ENCODE measurements around the gene RAB3GAP1.
"Not testable (repeated sequence)": the region's sequence is repeated elsewhere in the genome, so short reads cannot be mapped to it uniquely, and the experiment has no call there.

Gene RAB3GAP1

DNA sequence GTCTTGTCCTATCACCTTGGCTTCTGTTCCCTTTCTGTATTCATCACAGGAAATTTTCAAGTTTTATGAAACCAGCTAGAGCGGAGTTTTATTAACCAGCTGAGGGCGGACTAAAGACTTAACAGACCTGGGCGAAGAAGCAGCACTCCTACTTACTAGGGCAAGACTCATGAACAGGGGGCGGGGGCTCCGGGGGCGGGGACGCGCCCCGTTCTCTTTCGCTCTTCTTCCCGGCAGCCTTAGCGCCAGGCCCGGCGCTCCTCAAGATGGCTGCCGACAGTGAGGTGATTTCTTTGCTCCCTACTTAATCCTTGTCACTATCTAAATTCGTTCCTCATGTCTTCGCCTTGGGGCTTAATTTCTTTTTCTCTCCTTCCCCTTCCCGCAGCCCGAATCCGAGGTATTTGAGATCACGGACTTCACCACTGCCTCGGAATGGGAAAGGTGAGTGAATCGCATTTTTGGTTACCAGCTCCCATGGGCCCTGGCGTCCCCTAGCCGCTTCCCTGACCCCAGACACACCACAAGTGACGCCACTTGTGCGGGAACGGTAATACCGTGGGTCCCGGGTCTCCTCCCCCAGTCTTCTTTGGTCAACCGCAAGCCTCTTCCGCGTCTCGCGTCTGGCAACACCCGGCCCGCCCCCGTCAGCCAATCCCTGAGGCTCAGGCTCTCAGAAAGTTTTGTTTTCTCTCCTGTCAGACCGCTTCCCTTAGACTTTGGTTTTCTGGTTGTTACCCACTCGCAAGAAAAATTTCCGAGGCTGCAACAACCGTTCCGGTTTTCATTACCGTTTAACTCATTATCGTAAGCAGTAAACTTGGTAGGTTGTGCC is at the start of gene RAB3GAP1:
RAB3GAP1 (plus strand) TSS at position 251 of the 835 bp plus-strand sequence; CDS start at position 267, 16 bp downstream.
- DNase-seq: peak; percentile 59

DNA sequence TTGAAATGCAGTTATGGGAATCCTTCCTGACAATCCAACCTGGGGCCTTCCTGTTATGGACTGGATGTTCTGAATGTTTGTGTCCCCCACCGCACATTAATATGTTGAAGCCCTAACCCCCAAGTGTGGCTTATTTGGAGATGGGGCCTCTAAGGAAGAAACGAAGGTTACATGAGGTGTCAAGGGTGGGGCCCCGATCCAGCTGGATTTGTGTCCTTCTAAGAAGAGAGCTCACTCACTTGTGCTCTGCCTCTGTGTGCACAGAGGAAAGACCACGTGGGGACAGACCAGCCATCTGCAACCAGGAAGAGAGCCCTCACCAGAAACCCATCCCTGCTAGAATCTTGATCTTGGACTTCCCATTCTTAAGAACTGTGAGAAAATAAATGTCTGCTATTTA is 49.3 kb upstream of the RAB3GAP1 start:
- DNase-seq: no peak

DNA sequence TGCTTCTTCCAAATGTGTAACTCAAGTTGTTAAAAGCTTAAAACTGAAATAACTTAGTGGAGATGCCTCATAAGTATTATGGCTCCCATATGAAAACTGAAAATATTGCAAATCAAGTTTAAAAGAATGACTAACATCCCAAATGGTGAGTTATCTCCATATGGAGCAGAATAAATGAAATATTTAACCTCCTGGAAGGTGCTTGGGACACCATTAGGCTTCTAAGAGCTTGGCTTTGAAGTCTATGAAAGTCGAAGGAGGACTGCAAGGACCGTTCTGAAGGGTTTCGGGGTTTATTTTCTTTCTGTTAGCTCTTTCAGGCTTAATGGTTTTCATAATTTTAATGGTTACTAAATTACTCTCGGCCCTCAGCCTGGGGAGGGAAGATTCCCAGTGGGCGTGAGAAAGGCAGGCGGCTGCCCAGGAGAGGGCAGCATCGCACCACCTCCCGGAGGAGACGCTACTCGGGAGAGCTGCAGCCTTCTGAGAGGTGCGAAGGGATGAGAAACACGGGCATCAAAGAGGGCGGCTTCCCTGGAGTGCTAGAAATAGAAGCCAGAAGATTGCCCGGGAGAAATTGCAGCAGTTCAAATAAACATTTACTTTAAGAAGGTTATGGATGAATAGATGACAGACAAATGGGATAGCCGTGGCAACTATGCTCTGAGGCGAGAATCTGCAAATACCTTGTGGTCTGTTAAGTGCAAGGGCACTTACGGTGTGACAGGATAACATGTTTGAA is 47.9 kb upstream of the RAB3GAP1 start:
- peak; percentile 2 for DNase-seq

DNA sequence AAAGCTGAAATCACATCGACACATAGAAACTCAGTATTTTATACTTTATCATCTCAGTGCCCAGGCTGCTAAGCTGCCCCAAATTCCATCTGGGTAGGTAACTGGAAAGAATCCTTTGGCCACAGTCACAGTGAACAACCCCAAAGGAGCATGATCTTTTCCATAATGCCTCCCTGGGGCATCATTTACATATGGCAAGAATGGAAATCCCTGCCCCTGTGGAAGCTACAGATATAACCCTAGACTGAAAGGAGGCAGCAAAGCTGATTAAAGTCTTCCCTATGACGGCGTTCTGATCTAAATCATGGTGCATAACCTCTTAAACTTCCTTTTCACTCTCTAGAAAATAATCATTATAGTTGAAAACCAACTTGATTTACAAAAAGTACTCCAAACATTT is 46.3 kb upstream of the RAB3GAP1 start:
- no peak for DNase-seq

DNA sequence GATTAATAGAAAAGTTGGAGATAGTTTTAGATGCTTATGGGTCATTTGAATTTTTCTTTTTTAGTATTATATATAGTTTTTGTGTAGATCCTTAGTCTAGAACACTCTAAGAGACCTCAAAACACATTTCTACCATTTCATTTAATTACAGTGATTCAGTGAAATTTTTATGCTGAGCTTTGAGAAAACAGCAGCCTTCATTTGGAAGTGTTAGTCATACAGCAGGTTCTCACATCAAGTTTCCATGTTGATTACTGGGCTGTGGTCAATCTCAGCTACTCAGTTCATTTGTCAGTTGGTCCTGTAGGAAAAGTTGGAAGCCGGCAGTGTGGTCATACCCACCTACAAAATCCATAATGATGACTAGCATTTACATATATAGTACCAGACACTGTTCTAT is 42.8 kb upstream of the RAB3GAP1 start:
- no peak for DNase-seq

DNA sequence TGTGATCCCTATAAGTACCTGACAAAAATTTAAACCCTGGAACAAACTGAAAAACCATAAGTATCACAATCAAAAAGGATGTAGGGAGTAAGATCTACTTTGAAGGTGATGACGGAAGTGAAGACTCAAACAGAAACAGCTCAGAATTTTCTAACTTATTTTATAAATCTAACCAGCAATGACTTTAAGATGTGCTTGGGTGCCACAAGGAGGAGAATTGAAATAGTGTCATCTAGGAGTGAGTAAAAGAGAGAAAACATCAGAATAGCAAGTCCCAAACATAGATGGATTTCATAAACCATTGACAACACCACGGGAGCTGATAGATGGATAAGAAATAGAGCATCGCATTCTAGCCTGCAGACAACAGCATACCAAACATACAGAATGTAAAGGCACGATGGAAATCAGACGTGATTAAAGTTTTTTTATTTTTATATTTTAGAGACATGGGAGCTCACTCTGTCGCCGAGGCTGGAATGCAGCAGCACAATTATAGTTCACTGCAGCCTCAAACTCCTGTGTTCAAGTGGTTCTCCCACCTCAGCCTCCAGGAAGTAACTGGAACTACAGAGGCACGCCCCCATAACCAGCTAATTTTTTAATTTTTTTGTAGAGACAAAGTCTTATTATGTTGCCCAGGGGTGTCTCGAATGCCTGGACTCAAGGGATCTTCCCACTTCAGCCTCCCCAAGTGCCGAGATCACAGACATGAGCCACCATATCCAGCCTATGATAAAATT is 41.7 kb upstream of the RAB3GAP1 start:
- DNase-seq: no peak

DNA sequence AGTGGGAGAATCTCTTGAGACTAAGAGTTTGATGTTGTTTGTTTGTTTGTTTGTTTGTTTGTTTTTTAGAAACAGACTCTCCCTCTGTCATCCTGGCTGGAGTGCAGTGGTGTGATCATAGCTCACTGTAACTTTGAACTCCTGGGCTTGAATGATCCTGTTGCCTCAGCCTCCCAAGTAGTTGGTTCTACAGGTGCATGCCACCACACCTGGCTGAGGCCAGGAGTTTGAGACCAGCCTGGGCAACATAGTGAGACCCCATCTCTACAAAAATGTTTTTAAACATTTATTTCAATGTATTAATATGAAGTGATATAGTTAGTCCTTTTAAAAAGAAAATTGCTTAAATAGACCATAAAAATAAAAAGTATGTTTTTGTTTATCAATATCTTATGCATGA is 40.5 kb upstream of the RAB3GAP1 start:
- DNase-seq: no peak

DNA sequence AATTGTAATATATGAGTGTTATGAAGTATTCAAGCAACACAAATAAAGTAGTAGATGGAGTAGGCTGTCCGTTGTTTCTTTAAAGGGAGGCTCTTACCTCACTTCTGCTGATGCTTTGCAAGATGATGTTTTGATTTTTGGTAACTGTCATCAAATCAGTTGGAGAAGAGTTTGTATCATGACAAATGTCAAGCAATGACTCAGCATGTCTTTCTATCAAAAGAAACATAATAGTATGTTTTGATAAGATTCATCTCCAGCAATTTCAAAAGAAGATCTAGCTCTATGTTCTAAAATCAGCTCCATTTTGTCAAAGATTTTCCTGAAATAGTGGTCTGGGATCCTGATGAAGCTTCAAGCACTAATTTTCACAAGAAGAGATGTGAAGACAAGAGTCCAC is 30.5 kb upstream of the RAB3GAP1 start:
- no peak for DNase-seq

DNA sequence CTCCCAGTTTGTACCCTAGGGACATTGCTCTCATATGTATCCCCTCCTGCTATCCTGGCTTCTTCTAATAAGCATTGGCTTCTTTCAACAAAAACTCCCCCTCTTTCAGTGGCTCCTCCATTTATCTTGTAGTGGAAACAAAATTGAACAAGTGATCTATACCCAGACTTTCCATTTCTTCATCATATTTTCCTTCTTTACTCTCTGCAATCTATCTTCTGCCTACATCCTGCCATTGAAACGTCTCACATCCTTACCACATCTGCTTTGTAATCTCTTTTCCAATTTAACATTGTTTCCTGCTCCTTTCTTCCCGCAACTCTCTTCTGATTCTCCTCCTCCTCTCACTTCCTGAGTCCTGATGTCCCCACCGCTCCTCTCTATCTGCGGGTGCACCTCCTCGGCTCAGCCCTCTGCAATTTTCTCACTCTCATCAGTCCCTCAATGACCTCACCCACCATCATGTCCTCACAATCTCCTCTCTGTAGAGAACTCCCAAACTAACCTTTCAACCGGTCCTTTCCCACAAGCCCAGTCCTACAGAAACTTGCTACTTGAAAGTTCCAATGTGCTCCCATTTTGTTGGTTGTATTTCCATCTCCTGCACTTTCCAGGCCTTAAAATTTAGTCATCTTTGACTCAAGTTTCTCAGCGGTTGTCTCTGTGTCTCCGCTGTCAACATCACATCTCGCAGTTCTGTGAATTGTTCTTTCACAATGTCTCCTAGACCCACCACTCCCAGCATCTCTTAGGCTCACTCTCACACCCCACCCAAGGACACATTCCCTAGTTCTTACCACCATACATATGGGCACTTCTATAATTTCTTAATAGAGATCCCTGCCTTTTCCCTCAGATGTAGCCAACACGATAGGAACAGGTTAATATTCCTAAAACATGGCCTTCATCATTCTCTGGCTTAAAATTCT is 28.9 kb upstream of the RAB3GAP1 start:
- no peak for DNase-seq

DNA sequence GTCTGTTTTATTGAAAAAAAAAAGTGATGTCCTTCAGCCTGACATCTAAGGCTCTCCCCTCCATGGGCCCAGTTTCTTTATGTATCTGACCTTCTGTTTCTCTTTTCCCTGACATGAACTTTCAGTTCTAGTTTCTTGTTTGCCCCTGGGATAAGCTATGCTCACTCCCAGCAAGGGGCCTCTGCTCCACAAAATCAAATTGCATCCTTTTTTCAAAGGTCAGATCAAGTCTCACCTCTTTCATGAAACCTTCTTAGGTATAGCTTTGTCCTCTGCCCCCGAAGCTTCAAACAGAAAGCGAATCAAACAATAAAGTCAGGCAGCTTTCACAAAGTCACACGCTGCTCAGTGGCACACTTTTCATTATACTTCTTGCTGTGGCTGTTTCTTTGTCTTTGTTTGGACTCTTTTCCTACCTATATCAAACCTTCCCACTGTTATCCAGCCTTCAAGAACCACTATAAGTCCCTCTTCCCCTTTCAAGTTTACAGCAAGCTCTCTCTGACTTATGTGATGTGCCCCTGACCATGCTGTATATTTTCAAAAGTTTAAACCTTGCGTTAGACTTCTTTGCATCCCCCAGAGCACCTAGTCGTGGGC is 28.1 kb upstream of the RAB3GAP1 start:
- DNase-seq: no peak

DNA sequence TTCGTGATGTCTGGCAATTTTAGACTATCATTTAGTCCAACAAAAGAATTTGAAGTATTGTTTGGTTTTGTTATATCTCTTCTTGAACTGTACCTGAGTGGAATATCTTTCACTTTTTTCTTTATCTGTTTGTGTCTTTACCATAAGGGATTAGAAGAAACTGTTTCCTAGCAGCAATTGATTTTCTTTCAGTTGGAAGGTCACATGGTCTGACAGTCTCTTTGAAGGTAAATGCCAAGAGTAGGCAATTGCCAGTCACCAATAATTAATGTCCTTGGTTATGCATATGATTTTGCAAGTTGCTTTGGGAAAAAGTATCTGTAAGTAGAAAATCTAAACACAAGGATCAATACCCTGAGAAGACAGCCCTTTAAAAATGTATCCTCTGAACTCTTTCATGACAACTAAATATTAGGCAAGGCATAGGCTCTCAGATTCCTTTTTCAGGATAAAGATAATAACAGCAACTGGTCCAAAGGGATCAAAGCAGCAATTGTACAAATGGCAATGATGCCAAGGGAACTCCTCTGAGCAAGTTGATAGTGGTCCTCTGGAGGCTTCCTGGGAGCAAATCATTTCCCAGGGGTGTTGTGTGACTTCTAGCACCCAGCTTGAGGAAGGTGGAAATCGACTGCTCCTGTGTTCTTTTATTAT is 22.5 kb upstream of the RAB3GAP1 start:
- DNase-seq: no peak

DNA sequence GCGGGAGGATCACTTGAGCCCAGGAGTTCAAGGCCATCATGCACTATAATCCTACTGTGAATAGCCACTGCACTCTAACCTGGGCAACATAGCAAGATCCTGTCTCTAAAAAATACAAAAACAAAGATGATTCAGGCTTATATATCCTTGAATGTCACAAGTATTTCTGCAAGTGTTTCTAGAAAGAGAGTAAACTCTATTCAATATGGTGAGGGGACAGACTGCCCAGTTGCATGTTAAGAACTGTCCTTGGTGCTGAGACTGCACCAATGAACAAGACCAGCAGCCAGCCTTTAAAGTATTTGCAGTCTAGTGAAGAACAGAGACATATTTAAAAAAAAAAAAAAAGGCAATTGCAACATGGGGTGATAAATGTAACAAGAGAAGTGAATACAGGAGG is 21.3 kb upstream of the RAB3GAP1 start:
- DNase-seq: no peak

DNA sequence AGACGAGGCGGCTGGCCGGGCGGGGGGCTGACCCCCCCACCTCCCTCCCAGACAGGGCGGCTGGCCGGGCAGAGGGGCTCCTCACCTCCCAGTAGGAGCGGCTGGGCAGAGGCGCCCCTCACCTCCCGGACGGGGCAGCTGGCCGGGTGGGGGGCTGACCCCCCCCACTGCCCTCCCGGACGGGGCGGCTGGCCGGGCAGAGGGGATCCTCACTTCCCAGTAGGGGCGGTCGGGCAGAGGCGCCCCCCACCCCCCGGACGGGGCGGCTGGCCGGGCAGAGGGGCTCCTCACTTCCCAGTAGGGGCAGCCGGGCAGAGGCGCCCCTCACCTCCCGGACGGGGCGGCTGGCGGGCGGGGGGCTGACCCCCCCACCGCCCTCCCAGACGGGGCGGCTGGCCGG is 18.9 kb upstream of the RAB3GAP1 start:
- DNase-seq: not testable (repeated sequence)

DNA sequence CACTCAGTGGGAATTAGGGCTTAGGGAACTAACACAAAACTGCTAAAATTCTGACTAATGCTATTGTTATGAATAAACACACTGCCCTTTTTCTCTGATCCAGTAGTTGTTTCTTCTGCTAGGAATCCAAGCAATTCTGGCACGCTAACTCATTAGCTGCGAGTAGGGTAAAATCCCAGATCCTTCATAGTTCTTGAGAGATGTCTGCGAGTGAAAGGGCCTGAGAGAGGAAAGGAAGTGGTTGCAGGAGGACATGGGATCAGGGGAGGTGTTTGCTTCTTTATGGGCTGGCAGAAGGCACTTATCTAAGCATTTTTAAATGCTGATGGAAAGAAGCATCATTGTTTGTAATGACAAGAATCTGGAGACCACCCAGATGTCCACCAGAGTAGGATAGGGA is 14.3 kb upstream of the RAB3GAP1 start:
- DNase-seq: no peak

DNA sequence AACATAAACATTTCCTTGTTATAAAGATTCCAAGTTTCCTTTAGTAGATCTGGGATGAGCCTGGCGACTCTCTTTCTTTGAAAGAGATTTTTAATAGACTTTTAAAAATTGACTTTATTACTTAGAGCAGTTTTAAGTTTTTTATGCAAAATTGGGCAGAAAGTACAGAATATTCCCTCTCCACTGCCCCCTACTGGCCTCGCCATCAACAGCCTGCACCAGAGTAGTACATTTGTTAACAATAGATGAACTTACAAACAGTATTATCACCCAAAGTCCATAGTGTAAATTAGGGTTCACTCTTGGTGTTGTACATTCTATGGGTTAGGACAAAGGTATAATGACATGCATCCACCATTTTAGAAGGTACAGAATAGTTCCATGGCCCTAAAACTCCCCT is 8.7 kb upstream of the RAB3GAP1 start:
- no peak for DNase-seq

DNA sequence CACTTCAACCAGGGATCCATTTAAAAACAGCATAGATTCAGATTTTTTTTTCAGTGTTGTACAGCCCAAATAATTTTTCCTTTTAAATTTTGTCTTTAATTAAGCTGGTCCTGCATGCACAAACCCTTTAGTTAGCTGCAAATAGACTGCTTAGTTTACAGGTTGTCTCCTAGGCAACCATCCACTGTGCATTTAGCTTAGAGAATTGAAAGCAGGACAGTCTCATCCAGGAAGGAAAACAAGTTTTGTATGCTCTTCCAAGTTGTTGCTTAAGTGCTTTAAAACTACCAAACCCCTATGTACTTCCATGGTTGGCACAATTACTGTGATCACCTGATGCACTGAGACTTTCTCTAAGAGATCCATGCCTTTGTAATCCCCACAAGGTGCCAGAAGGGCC is 4.8 kb upstream of the RAB3GAP1 start, which contains the start of gene MAP3K19:
MAP3K19 (minus strand) TSS at position 148 of the 400 bp plus-strand sequence. CDS start 22,800 bp downstream, outside the sequence.
- DNase-seq: no peak

DNA sequence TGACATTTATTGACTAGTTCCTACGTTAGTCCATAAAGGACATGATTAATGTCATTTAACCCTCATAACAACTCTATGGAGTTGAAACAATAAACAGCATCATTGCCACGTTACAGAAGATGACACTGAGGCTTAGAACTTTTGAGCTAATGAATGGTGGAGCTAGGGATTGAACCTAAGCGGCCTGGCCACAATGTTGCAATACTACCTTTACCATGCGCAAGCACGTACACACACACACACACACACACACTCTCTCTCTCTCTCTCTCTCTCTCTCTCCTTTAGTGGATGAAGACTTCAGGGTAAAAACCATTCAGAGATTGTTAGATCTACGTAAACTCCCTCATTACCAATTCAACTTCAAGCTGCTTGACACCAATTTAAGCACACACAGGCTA is 4.0 kb upstream of the RAB3GAP1 start:
- DNase-seq: no peak

DNA sequence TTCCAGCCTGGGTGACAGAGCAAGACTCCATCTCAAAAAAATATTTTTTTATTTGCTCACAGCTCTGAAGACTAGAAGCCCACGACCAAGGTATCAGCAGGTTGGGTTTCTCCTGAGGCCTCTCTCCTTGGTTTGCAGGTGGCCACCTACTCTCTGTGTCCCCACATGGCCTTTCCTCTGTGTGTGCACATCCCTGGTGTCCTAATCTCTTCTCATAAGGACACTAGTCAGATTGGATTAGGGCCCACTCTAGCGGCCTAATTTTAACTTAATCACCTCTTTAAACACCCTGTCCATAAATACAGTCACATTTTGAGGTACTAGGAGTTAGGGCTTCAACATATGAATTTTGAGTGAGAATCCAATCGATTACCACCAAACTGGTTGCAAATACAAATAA is 2.0 kb upstream of the RAB3GAP1 start:
- DNase-seq: no peak

DNA sequence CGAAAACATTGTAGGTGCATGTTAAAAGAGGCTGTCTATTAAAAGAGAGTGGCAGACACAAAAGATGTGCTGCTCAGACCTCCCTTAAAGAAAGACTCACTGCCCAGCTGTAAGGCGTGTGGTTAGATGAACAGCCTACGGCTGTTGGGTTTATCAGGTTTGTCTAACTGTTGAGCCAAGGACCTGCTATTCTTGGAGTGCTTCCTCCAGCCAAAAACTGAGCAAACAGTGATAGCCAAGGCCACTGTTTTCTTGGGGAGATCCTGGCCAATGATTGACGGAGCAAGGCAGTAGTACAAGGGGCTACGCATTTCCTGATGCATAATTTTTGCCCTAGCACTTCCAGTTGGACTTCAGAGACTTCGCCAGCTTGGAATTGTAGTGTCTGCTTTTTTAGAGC is 1.4 kb upstream of the RAB3GAP1 start:
- no peak for DNase-seq

DNA sequence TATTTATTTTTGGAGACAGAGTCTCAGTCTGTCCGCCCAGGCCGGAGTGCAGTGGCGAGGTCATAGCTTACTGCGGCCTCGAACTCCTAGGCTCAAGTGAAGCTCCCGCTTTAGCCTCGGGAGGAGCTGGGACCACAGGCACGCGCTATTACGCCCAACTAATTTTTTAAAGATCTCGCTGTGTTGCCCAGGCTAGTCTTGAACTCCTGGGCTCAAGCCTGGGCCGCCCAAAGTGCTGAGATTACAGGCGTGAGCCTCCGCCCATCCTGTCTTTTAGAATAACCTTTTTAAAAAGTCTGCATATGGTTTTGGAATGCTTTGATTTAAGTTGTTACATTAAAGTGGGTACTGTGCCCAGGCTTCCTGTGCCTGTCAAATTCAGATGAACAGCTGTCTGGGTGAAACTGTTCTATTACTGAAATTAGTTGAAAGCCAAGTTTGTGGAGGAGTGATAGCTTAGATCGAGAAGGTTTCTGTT is 944 bp downstream of the RAB3GAP1 start:
- no peak for DNase-seq

DNA sequence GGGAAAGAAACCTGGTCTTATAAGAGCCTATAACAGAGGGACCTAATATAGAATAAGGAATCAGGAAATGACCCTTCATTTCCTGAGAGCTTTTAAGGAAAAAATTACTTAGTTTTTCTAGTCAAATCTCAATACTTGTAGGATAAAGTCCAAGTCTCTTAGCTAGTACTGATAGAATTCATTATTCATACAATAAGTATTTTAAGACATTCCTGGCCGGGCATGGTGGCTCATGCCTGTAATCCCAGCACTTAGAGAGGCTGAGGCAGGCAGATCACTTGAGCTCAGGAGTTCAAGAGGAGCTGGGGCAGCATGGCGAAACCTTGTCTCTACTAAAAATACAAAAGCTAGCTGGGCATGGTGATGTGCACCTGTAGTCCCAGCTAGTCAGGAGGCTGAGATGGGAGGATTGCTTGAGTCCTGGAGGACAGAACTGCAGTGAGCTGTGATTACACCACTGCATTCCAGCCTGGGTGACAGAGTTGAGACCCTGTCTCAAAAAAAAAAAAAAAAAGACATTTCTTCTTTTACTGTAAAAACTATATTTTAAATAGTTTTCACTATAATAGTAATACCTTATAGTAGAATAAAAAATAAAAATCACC is 3.2 kb downstream of the RAB3GAP1 start:
- no peak for DNase-seq

All from T1000 (cell line).